ENCODE results near the gene MTHFD1L. TPM values are rescaled to one million over a fixed set of nuclear protein-coding genes. Genes with fewer than 3 reads are reported as not detected.

The MTHFD1L gene
- polyA plus RNA-seq, 4 donors = 17.0 to 18.1 (median 17.4) TPM

DNA sequence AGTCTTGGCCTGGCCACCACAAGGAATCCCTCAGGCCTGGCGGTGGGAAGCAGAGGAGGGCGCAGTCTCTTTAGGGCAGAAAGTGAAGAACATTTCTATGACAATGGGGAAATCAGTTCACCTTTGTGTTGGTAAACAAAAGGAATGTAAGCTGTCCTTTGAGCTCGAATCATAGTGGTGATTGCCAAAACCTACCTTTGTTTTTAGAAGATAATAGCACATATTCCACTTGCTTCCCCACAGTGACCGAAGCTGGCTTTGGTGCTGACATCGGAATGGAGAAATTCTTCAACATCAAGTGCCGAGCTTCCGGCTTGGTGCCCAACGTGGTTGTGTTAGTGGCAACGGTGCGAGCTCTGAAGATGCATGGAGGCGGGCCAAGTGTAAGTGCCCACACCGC lies 144.1 kb downstream of the MTHFD1L start:
- DNase-seq (ENCODE audit: low read depth in 4 of 4, low spot score in 2 of 4) = no peak

GRCh38 chr6:151010071-151010470 lies 144.6 kb downstream of the MTHFD1L start:
- DNase-seq (ENCODE audit: low read depth in 4 of 4, low spot score in 2 of 4) = no peak

DNA sequence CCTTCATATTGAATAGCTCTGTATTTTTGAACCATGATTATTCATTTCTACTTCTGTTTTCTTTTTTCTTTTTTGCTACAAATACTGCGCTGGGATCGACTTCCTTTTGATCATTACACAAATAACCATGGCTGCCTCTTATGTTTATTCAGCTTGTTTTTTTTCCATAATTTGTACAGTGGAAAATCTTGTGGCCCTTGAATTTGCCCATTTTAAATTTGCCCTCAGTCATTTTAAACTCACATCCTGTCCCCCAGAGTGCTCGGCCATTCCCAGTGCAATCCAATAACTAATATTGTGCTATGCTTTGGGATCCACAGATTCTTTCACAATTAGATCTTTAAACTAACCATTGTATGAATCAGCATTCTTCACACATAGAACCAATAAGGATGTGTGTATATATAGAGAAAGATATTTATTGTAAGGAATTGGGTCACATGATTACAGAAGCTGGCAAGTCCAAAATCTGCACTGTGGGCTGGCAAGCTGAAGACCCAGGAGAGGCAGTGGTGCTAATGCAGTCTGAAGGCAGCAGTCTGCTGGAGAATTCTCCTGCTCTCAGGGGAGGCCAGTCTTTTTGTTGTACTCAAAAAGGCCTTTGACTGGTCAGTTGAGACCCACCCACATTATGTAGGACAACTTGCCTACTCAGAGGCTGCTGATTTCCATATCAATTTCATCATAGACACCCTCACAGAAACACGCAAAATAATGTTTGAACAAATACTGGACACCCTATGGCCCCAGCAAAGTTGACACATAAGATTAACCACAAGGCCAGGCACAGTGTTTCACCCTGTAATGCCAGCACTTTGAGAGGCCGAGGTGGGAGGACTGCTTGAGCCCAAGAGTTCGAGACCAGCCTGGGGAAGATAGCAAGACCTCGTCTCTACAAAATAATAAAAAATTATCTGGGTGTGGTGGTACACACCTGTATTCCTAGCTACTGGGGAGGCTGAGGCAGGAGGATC lies 147.1 kb downstream of the MTHFD1L start:
- no peak for DNase-seq (ENCODE audit: low read depth in 4 of 4, low spot score in 2 of 4)

DNA sequence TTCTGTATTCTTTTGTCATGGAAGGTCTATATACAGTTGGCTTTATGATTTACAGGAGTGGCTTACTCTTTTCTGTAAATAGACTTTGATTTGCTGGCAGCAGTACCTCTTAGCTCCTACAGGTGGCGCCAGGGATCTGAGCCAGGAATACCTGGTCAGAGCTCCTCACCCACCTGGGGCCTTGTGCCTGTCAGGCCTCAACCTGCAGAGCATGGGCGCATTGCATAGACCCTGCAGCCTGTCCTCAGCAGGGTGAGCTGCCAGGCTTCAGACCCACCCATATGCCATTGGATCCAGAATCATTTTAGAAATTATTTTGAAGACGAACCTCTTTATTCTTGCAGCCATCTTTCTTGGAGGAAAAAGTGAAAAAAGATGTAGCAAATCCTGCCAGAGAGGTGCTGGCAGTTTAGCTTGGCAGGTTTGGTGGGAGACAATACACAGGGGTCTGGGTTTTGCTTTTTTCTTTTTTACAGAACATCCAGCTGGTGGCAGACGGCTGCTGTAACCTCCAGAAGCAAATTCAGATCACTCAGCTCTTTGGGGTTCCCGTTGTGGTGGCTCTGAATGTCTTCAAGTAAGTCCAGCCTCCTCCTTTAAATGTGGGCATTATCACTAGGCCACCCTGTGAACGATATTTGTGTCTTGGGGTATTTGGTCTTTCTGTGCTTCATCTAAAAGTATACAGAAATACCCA lies 149.1 kb downstream of the MTHFD1L start:
- DNase-seq (ENCODE audit: low read depth in 4 of 4, low spot score in 2 of 4) = no peak

DNA sequence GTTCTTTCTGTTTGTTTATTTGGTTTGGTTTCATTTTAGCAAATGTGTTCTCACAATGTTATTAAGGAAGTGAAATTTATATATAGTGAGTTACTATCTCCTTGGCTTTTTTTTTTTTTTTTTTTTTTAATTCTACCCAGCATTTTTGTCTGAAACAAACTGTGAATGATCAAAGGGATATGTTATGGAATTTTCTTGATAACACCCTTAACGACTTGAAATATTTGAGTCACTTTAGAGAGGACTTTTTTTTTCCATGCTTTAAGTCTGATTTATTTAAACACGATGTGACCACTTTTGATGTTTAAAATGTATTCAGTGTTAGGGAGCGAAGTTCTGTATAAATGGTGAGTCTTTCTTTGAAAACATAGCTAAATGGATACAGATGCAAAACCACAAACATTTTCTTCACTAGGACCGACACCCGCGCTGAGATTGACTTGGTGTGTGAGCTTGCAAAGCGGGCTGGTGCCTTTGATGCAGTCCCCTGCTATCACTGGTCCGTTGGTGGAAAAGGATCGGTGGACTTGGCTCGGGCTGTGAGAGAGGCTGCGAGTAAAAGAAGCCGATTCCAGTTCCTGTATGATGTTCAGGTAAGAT lies 149.7 kb downstream of the MTHFD1L start:
- DNase-seq (ENCODE audit: low read depth in 4 of 4, low spot score in 2 of 4) = no peak

GRCh38 chr6:151016107-151016506 lies 150.6 kb downstream of the MTHFD1L start:
- no peak for DNase-seq (ENCODE audit: low read depth in 4 of 4, low spot score in 2 of 4)

DNA sequence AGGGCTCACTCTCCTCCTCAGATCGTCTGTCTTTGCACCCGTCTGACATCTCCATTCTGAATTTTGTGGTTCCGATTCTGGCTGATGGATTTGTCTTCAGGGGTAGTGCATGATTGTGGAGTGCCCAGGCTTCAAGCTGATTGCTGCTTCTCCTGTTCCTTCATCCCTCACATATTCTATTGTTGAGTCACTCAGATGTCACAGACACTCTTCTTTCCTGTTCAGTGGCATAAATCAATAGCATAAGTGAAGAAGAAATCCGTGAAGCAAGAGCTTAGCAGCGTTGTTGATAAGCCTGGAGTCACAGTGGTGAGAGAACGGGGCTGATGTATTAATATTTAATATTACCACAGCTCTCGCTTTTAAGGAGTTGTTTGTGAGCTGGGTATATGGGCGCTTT lies 152.5 kb downstream of the MTHFD1L start:
- no peak for DNase-seq (ENCODE audit: low read depth in 4 of 4, low spot score in 2 of 4)

- DNase-seq (ENCODE audit: low read depth in 4 of 4, low spot score in 2 of 4) = no peak
Observed at GRCh38 chr6:151018911-151019782, 153.6 kb downstream of the MTHFD1L start.

DNA sequence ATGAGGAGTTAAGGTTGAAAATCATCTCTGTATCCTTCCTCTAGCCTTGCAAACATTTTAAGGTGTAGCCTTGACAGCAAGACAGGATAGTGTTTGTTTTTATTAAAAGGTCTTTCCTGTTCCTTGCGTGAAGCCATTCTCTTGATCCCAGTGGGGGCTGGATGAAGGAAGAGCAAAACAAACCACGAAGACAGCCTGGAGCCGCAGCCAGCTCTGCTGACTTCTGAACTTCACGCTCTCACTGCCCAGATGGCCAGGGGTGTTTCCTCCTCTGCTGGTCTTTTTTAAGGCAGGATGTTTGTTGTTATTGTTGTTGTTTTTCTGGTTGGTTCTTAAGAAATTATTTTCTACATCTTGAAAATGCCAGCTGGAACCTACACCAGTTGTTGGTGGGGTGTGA lies 156.4 kb downstream of the MTHFD1L start:
- DNase-seq (ENCODE audit: low read depth in 4 of 4, low spot score in 2 of 4) = no peak

DNA sequence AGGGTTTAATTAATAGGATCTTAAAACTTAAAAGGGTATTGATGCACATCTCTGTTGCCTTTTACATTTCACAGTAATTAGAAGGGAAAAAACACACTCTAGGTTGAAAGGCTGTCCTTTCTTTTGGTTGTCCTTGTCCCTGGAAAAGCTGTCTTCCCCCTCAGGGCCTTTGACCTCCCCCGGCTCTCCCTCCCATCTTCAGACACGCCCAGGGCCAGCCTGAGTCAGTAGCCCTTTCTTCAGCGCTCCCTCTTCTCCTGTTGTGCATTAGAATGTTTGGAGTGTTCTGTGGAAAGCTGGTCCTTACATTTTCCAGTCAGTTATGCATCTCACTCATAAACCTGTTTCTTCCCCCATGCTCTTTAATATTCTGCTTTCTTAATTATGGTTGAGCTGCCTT lies 157.0 kb downstream of the MTHFD1L start:
- no peak for DNase-seq (ENCODE audit: low read depth in 4 of 4, low spot score in 2 of 4)

DNA sequence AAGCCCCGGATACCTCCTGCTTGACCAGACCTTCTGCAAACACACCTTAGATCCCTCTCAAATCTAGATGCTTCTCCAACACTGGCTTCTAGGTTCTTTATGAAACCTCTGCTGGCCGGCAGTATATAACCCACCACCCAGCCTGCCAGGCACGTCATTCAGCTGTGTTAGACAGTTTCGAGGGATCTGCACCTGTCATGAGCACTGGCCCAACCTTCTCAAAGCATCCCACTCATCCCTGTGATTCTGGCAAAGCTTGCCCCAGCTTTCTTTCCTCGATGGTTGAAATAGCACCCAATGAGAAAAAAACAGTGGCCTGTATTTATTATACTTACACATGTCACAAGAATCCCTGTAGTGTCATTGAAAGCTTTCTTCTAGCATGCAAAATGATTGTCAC lies 157.8 kb downstream of the MTHFD1L start:
- no peak for DNase-seq (ENCODE audit: low read depth in 4 of 4, low spot score in 2 of 4)

DNA sequence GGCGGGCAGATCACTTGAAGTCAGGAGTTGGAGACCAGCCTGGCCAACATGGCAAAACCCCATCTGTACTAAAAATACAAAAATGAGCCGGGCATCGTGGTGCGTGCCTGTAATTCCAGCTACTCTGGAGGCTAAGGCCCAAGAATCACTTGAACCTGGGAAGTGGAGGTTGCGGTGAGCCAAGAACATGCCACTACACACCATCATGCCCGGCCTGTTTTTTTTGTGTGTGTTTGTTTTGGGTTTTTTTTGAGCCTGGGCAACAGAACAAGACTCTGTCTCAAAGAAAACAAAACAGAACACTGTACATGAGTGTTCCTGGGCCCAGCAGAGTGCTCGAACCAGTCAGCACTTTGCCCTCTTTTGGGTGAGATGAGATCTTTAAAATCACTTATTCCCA lies 159.1 kb downstream of the MTHFD1L start:
- DNase-seq (ENCODE audit: low read depth in 4 of 4, low spot score in 2 of 4) = no peak

DNA sequence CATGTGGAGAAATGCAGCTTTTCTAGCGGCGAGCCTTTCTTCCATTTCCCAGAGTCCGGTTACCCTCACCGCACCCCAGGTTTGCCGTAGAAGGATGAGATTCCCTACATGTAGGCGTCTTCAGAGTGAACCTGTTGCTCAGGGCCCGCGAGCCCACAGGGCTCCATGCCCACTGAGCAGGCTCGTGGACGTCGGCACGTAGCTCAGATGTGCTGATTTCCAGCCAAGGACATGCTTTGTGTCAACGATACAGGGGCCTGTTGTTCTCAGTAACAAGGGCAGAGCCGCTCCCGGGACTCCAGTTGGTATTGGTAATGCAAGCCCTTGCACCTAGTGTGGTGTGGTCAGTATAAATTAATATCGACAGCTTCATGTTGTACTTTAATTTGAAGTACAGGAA lies 159.6 kb downstream of the MTHFD1L start:
- DNase-seq (ENCODE audit: low read depth in 4 of 4, low spot score in 2 of 4) = no peak

DNA sequence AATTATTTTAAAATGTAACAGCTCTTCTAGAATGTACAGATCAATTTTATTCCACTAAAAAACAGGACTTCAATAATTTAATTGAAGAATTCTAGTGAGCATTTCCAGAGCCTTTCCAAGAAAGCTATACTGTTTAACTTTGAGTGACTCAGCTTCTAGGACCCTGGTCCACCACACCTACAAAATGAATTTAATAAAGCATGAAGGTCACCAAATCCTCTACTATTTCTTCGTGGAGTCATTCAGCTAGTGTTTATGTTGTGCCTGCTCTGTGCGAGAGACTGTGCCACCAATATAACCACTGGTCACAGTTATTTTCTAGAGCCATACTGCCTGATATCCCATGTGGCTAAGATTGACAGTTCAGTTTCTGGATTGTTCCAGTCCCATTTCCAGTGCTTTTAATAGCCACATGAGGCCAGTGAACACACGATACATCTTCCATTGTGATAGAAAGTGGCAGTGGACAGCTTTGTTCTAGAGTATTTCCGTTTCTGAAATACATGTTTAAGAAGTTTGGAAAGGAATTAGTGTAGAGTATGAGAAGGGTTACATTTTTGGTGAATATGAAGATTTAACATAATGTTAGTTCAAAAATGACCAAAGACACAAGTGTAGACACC lies 160.7 kb downstream of the MTHFD1L start:
- no peak for DNase-seq (ENCODE audit: low read depth in 4 of 4, low spot score in 2 of 4)

DNA sequence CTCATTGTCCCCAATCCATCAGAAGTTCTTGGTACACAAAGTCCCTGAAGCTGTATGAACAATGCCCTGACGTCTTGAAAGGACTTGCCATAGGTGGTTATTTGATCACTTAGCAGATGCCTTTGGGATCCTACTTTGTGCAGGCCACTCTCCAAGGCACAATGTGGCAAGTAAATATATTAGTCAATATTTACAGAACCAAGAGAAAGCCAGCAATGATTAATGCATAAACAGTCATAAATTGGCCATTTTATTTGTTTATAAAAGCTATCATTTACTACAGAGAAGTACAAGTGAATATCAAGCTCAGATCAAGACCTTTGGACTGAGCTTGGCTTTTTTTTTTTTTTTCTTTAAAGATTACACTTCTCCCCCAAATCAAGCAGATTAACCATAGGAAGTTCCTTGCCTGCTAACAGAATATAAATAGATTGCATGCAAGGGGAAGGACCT lies 161.8 kb downstream of the MTHFD1L start:
- no peak for DNase-seq (ENCODE audit: low read depth in 4 of 4, low spot score in 2 of 4)

DNA sequence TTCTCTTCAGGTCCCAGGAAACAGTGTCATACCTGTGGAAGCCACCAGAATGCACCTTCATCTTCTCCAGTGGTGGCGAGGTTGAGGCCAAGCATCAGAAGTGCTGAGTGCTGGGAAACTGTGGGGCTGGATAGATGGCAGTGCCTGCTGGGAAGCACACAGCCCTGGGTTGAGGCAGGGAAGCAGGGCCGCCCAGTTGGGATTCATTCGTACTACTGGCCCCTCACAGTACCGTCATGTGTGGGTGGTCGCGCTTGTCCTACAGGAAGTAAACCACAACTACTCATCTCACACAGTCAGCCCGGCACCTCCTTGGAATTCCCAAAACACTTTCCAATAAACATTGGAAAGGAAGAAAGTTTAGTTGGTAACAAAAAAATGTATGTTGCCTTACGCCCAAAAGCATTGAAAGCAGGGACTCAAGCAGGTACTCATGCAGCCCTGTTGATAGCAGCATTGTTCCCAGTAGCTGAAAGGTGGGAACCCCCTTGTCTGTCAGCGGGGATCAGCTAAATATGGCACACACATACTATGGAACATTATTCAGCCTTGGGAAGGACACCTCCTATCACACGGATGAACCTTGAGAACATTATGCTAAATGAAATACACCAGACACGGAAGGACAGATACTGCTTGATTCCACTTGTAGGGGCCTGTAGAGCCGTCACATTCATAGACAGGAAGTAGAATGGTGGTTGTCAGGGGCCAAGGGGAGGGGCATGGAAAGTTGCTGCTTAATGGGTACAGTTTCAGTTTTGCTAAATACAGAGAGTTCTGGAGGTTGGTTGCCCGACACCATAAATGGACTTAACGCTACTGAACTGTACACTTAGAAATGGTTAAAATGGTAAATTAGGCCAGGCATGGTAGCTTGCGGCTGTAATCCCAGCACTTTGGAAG lies 162.7 kb downstream of the MTHFD1L start:
- DNase-seq (ENCODE audit: low read depth in 4 of 4, low spot score in 2 of 4) = no peak

DNA sequence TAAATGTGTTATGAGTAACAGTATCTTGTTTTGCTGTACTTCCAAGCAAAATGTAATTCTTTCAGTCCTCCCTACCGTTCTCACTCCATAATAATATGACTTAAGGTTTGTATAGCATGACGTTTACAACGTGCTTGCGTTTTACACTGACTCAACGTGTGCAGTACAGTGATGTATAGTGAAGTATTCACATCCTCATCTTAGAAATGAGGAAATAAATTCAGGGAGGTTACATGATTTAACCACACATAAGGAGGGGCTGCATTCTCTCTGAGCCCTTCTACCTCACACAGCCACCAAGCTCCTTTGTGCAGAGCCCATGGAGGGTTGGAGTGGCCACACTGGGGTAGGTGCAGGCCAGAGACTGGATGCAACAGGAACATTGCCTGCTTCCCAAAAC lies 164.5 kb downstream of the MTHFD1L start:
- DNase-seq (ENCODE audit: low read depth in 4 of 4, low spot score in 2 of 4) = no peak

GRCh38 chr6:151032034-151032433 lies 166.5 kb downstream of the MTHFD1L start:
- no peak for DNase-seq (ENCODE audit: low read depth in 4 of 4, low spot score in 2 of 4)

Data from left renal cortex interstitium (tissue), 4 donors.